A549 treated with dexamethasone at 1 μM for 4 hours (cell line): Measurements from ENCODE around the gene IRF7. TPM values are rescaled to one million over a fixed set of nuclear protein-coding genes. Genes with fewer than 3 reads are reported as not detected.

ENCODE experiments used
- total RNA-seq: library from RNA; stranded (reverse); fragments of 200-300 nt; extraction: Qiagen RNA extraction; gene quantifications from 5 replicates; pipeline ENCODE4 v1.2.3, GENCODE V29; 2022

IRF7 gene
- total RNA-seq: 6.6 to 9.0 TPM (median 7.0 TPM) in 5 replicates

GRCh38 chr11:615504-616319 lies at the start of gene IRF7:
Gene IRF7, minus strand, starts transcription at chr11:615950. Its CDS starts 586 bp downstream, at chr11:615364.

DNA sequence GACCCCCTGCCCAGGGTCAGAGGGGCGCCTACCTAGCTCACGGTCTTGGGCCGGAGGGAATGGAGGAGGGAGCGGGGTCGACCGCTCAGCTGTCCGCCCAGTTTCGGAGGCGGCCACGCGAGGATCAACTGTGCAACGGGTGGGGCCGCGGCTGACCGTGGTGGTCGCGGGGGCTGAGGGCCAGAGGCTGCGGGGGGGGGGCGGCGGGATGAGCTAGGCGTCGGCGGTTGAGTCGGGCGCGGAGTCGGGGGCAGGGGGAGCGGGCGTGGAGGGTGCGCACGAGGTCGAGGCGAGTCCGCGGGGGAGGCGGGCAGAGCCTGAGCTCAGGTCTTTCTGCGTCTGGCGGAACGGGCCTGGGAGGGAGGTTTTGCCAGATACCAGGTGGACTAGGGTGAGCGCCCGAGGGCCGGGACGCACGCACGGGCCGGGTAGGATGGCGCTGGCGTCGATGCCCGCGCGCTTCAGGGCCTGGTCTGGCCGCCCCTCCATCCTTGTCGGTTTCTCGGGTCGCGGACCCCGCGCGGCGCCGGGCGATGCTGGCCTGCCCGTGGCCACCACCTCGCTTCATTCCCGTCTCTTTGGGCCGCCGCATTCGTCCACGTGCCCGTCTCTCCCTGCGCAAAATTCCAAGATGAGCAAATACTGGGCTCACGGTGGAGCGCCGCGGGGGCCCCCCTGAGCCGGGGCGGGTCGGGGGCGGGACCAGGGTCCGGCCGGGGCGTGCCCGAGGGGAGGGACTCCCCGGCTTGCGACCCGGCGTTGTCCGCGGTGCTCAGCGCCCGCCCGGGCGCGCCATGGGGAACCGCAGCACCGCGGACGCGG lies 21.0 kb upstream of the IRF7 start, which contains the start of gene DRD4:
DRD4 (plus strand) TSS at position 759 of the 822 bp plus-strand sequence; CDS start at position 795, 36 bp downstream.

GRCh38 chr11:626475-627307 lies 10.9 kb upstream of the IRF7 start, which contains the start of gene SCT:
Gene SCT, minus strand, starts transcription at chr11:627181. Its CDS starts 38 bp downstream, at chr11:627143.

DNA sequence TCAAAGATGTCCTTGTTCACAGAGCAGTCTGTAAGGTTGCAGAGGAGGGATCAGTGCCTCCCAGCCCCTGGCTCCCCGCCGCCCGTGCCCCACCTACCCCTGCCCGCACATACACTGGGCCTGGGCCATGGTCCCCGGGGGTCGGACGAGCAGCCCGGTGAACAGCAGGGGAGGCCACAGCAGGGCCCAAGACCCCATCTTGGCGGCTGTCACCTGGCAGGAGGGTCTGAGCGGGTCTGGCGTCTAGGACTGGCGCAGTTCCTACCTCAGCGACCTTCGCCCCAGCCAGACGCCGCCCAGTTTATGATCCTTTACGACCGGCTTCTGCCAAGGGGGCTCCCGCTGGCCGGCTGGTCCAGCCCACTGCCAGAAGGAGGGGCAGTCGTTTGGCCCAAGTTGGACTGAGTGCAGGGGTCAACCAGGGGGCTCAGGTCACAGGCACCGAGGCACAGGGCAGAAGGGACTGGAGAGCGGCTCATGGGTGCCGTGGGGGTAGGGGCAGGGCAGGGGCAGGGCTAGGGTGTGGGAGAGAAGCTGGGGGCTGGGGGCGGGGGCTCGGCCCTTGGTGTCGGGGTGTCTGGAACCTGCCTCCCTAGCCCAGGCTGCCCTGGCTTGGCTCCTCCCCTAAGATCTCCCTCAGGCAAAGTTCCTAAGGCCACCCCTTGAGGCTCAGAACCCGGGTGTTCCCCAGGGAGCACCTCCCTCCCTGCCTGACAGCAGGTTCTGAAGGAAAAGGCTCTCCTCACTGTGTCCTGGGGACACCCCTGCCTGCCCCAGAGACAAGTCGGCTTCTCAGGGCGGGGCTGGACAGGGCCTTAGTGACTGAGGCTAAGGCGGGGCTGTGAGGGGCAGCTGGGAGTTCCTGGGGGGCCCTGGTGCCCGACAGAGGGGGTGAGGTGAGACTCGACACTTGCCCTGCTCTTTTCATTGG lies 9.2 kb upstream of the IRF7 start, which contains the start of gene CDHR5:
CDHR5 (minus strand) TSS at position 251 of the 931 bp plus-strand sequence; CDS start at position 198, 53 bp downstream.

GRCh38 chr11:575996-576768 lies 39.6 kb downstream of the IRF7 start, which contains the start of gene PHRF1:
Gene PHRF1, plus strand, starts transcription at chr11:576470. Its CDS starts 5,043 bp downstream, at chr11:581513.

Other genes with a start within 250 kb of the IRF7 start
- 7.8 to 18.0 TPM (median 14.8 TPM) in 5 replicates for gene B4GALNT4, start 246.5 kb downstream of the IRF7 start, total RNA-seq
- gene PKP3, start 221.7 kb downstream of the IRF7 start, total RNA-seq: 26.9 to 37.1 TPM (median 35.4 TPM) in 5 replicates
- 57.7 to 86.6 TPM (median 78.8 TPM) in 5 replicates for gene SIGIRR, start 201.0 kb downstream of the IRF7 start, total RNA-seq
- 0.52 to 1.2 TPM (median 0.66 TPM) in 5 replicates for gene ANO9, start 173.9 kb downstream of the IRF7 start, total RNA-seq
- gene PTDSS2, start 165.7 kb downstream of the IRF7 start, total RNA-seq: 28.7 to 46.7 TPM (median 45.6 TPM) in 5 replicates
- gene RNH1, start 108.7 kb downstream of the IRF7 start, total RNA-seq: 123 to 178 TPM (median 165 TPM) in 5 replicates
- 111 to 166 TPM (median 143 TPM) in 5 replicates for gene HRAS, start 80.4 kb downstream of the IRF7 start, total RNA-seq
- 0.52 to 1.1 TPM (median 0.98 TPM) in 5 replicates for gene LRRC56, start 78.4 kb downstream of the IRF7 start, total RNA-seq
- 1.6 to 3.4 TPM (median 2.4 TPM) in 5 replicates for gene LMNTD2, start 55.2 kb downstream of the IRF7 start, total RNA-seq
- gene RASSF7, start 55.0 kb downstream of the IRF7 start, total RNA-seq: 53.9 to 61.7 TPM (median 58.5 TPM) in 5 replicates
- gene PHRF1, start 39.5 kb downstream of the IRF7 start, total RNA-seq: 25.8 to 45.8 TPM (median 43.4 TPM) in 5 replicates
- 0.06 to 0.34 TPM (median 0.07 TPM) in 5 replicates for gene CDHR5, start 9.0 kb upstream of the IRF7 start, total RNA-seq
- not detected in 5 replicates for gene SCT, start 11.2 kb upstream of the IRF7 start, total RNA-seq
- gene DRD4, start 21.3 kb upstream of the IRF7 start, total RNA-seq: 0.23 to 0.54 TPM (median 0.36 TPM) in 4 of 5 replicates, not detected in the other
- 31.2 to 36.9 TPM (median 34.5 TPM) in 5 replicates for gene DEAF1, start 79.3 kb upstream of the IRF7 start, total RNA-seq
- gene TMEM80, start 79.9 kb upstream of the IRF7 start, total RNA-seq: 7.9 to 10.0 TPM (median 8.4 TPM) in 5 replicates
- gene EPS8L2, start 90.3 kb upstream of the IRF7 start, total RNA-seq: 63.5 to 125 TPM (median 102 TPM) in 5 replicates
- gene TALDO1, start 131.5 kb upstream of the IRF7 start, total RNA-seq: 383 to 445 TPM (median 388 TPM) in 5 replicates
- 30.9 to 49.4 TPM (median 44.9 TPM) in 5 replicates for gene GATD1, start 161.5 kb upstream of the IRF7 start, total RNA-seq
- 1.7 to 3.3 TPM (median 2.3 TPM) in 5 replicates for gene CEND1, start 174.1 kb upstream of the IRF7 start, total RNA-seq
- 18.6 to 34.0 TPM (median 32.8 TPM) in 5 replicates for gene SLC25A22, start 182.3 kb upstream of the IRF7 start, total RNA-seq
- gene PIDD1, start 189.3 kb upstream of the IRF7 start, total RNA-seq: 7.6 to 15.0 TPM (median 12.6 TPM) in 5 replicates
- gene RPLP2, start 194.0 kb upstream of the IRF7 start, total RNA-seq: 1,768 to 2,076 TPM (median 1,880 TPM) in 5 replicates
- gene PNPLA2, start 203.0 kb upstream of the IRF7 start, total RNA-seq: 33.5 to 55.0 TPM (median 51.9 TPM) in 5 replicates
- 5.0 to 6.6 TPM (median 6.1 TPM) in 5 replicates for gene CRACR2B, start 212.0 kb upstream of the IRF7 start, total RNA-seq
- gene CD151, start 217.0 kb upstream of the IRF7 start, total RNA-seq: 740 to 821 TPM (median 802 TPM) in 5 replicates
- 594 to 742 TPM (median 681 TPM) in 5 replicates for gene POLR2L, start 226.6 kb upstream of the IRF7 start, total RNA-seq
- gene TSPAN4, start 226.9 kb upstream of the IRF7 start, total RNA-seq: 137 to 186 TPM (median 171 TPM) in 5 replicates